22Rv1 (cell line): Measurements from ENCODE around the gene KY.

Source experiments
- H3K27ac ChIP-seq: fragments of 450-650 bp; 2 replicates; pipeline ENCODE4 v1.5.1; 2017
- CTCF ChIP-seq: fragments of 450-650 bp; IDR thresholded peaks from 2 replicates; pipeline ENCODE4 v1.5.1; 2017; ENCODE audit warnings: mild to moderate bottlenecking
- ZFX ChIP-seq: fragments of 450-650 bp; IDR thresholded peaks from 2 replicates; pipeline ENCODE4 v1.6.1; 2017; ENCODE audit warnings: antibody characterized with exemption, borderline replicate concordance

The KY gene

GRCh38 chr3:134651347-134652041 is 672 bp upstream of the KY start:
- TF ChIP-seq CTCF (no peak), ZFX (no peak)
- H3K27ac ChIP-seq: no peak overlapping the region

GRCh38 chr3:134649106-134649705 is 1.6 kb downstream of the KY start:
- no peak overlapping the region for H3K27ac ChIP-seq
- TF ChIP-seq ZFX (no peak), CTCF (no peak)

- TF ChIP-seq ZFX (no peak), CTCF (no peak)
- H3K27ac ChIP-seq: no peak overlapping the region
Observed at GRCh38 chr3:134647902-134648760, 2.7 kb downstream of the KY start.

DNA sequence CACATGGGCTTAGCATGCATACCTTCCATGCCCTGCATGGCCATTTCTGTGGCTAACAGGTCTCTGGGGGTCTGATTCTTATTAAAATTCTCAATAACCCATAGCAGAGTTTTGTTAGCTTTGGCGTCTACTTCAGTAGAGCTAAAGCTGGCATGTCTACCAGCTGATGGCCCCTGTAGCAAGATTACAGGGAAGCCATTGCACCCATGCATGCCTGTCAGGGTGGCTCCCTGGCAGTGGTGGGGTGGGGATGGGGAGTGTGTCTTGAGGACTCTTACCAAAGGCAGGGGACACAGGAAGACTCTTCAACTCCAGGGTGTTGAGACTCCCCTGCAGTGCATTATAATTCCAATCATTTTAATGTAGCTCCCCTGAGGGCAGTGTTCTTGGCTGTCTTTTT is 4.7 kb downstream of the KY start:
- no peak overlapping the region for H3K27ac ChIP-seq
- TF ChIP-seq ZFX (no peak), CTCF (no peak)

GRCh38 chr3:134645515-134645914 is 5.3 kb downstream of the KY start:
- no peak for TF ChIP-seq CTCF
- no peak for TF ChIP-seq ZFX
- no peak overlapping the region for H3K27ac ChIP-seq

- TF ChIP-seq CTCF (no peak), ZFX (no peak)
- no peak overlapping the region for H3K27ac ChIP-seq
Observed at GRCh38 chr3:134644731-134645514, 5.9 kb downstream of the KY start.
